PFSK-1 (cell line): ENCODE data around the gene PTPN6.

ENCODE experiments used
- REST ChIP-seq, 2 experiments: IDR thresholded peaks; 2 replicates each; pipeline versions ENCODE4 v1.6.1 to v1.8.0; 2011 to 2012; ENCODE audit warnings: low read depth in 2 of 2, low read length in 2 of 2, control low read depth in 1 of 2, inconsistent platforms in 1 of 2, mild to moderate bottlenecking in 1 of 2, moderate library complexity in 1 of 2; ENCODE audit not compliant: insufficient read depth in 1 of 2
- TAF1 ChIP-seq: IDR thresholded peaks from 2 replicates; pipeline ENCODE4 v1.6.1; 2012; ENCODE audit warnings: low read length, control low read depth, borderline replicate concordance; ENCODE audit not compliant: insufficient read depth

- no peak for TF ChIP-seq TAF1
- TF ChIP-seq REST (IDR thresholded peaks at IDR 0.05; ENCODE audit: insufficient read depth in 1 of 2, low read depth in 2 of 2, low read length in 2 of 2) = no peak
These were observed 9.4 kb upstream of the PTPN6 start for GRCh38 chr12:6941782-6942181.
